CD4-positive, alpha-beta T cell treated with Interleukin-1 beta for 1 hour (primary cell): Measurements from ENCODE around the gene ETFB.
A peak's percentile ranks its signal among the peaks of the same experiment; 100 is the strongest.
"Not testable (repeated sequence)": the region's sequence is repeated elsewhere in the genome, so short reads cannot be mapped to it uniquely, and the experiment has no call there.

Experiments used
- DNase-seq, 2 donors: peaks; one replicate each; pipeline ENCODE4 v3.0.0-alpha.2; 2020 to 2022

The ETFB gene

DNA sequence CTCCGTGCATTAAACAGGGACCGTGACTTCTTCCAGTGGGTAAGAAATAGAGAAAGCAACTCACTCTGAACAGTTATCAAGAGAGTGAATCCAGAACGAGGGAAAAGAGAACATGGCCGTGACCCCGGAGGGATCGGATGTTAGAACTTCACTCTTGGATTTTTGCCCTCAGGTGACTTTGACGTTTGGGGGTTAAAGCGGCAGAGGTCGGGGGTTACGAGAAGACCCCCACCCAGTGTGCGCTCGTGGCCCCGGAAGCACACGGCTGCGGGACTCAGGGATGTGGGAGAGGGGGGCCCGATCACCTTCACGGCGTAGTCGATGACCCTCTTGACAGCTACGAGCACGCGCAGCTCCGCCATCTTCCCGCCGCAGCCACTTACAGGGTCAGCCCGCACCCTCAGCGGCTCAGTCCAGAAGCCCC lies at the start of gene ETFB:
TSS of gene ETFB (minus strand) at position 424 of the 424 bp plus-strand sequence. CDS start at position 362, 62 bp downstream.
- DNase-seq = no peak

DNA sequence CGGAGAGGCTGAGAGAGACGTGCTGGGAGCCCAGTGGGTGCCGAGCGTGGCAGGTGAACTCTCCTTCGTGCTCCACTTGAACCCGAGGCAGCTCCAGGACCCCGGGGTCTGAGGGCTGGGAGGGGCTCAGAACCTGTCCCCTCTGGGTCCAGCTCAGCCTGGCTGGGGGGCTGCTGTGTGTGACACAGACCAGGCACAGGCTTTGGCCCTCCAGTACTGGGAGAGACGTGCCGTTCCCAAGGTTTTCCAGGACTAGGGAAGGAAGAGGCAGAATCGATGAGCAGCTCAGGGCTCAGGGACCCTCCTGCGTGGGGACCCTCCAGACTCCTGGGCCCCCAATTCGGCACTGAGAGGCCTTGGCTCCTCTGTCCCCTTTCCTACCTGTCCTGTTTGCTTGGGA lies 49.0 kb upstream of the ETFB start:
- no peak for DNase-seq

DNA sequence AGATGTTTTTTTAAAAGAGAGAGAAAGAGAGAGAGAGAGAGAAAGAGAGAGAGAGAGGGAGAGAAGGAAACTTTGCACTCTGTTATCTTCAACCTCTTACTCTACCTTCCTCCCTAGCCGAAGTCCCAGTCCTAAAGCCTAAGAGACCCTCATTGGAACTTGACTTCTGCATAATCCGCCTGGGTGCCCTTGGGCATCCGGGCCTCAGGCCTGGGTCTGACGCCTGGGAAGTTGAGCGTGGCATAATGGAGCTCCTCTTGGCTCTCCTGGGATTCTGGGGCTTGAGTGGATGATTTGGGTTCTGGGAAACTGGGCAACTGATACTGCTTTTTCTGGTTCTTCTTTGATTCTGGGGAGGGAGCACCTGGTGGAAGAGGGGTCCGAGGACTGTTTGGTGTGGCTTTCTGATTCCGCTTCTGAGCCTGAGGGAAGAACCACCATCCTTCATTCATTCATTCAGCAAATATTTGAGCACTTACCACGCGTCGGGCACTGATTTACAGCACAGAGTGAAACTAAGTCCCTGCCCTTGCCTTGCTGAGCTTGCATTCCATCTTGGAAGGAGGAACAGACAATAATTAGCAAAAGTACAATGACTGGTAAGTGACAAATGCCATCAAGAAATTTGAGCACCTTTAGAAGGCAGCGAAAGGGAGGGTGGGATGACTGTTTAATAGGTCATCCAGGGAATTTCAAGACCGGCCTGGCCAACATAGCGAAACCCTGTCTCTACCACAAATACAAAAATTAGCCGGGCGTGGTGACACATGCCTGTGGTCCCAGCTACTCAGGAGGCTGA lies 45.0 kb upstream of the ETFB start:
- no peak for DNase-seq

DNA sequence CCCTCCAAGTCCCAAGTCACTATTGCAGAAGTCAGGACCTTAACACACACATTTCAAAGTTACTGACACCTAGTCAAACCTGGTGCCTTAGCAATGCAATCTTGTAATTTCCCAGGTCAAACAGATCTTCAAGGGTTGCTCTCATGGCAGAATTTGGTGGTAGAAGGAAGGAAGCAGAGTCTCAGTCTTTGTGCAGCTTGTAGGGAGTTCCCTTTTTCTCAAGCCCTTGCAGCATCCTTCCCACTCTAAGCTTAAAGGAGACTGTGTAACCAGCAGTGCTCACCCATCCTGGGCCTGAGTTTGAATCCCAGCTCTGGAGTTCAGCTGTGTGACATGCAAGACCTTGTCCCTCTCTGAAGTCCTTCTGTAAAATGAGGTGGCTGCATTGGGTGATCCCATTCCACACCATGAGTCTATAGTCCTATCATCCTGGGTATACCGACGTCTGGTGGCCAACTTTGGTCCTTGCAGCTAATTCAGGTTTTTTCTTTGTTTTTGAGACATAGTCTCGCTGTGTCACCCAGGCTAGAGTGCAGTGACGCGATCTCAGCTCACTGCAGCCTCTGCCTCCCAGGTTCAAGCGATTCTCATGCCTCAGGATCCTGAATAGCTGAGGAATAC lies 41.4 kb upstream of the ETFB start:
- DNase-seq = peak; percentile 45 to 46

DNA sequence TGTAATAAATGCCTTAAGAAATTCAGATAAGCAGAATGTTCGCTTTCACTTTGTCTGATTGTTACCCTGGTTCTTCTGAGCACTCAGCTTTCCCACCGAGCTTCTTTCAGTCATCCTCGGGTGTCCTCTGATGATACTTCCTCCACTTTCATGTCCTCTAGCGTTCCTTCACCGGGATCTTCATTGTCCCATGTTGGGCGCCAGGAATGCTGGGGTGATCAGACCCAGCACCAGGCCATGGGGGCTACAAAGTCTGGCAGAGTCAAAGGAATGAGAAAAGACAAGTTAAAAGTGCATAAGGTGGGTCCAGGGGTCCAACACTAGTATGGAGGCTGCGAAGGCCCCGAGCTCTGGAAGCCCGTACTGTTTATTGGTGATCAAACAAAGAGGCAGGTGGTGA lies 35.9 kb upstream of the ETFB start:
- no peak for DNase-seq

DNA sequence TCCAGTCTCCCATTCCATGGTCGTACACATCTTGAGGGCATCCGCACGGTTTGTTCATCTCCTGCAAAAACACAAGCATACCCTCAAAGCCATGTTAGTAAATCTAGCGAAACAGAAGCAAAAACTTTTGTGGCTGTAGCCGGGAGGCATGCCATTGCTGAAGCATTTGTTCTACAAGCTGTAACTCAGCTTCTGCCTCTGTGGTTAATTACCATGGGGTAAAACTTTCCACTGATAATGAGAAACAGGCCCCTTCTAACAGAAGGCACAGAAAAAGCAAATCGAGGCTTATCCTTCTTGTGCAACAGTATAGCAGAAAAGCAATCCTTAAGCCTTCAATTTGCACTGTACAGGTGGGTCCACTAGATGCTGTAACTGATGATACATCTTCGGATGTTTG lies 33.7 kb upstream of the ETFB start:
- DNase-seq = not testable (repeated sequence)

DNA sequence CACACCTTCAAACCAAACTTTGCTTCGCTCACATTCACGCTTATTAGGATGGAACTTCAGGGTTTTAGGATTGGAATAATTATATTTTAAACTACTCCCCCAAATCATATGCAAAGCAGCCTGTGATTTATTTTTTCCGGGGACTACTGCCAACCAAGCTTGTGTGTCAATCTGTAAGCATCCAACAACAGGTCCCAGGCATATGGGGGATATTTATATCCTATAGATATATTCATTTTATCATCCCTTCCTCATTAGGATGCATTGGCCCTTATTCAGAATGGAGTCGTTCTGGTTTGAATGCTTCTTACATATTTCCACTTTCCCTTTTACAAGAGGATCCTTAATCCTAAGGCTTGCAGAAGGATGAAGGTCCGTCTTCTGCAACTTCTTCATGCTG lies 33.0 kb upstream of the ETFB start:
- DNase-seq = no peak

DNA sequence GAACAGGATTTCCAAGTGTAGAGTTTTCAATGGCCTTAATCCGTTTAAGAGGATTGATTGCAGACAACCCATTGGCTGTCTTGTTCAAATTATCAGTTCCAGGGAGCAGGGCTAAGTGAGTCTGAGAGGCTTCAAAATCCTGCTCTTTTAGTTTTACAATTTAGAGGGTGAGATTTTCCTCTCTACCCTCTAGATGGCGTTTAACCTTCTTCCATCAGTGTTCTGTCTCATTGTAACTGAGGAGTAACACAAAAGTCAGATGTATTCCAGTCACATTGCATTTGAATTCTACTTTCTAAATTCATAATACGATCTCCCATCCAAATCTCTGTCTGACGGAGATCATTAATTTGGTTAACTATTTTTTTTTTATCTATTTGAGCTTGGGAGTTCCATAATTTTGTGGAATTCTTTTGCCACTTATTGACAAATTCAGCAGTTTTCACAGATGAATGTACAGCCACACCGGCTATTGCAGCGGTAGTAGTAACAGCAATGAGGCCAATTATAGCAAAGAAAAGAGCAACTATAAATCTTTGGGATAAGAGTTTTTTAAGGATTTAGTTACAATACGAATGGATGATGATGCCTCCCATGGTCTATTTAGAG lies 32.0 kb upstream of the ETFB start:
- peak in 1 of 2 donors; percentile 28 for DNase-seq

DNA sequence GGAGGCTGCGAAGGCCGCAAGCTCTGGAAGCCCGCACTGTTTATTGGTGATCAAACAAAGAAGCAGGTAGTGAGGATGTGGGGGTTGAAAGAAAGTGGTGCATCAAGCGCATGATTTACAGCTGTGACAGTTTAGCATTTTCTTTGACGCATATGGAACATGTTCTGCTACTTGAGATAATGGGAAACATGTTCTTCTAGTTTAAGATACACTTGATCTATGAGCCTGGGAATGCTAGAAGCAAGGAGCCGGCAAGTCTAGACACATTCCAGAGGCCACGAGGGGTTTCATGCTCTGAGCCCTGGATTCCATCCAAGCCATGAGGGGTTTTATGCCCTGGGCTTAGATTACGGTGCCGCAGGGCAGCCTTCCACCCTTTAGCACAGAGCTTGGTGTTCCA lies 31.3 kb upstream of the ETFB start:
- not testable (repeated sequence) for DNase-seq

DNA sequence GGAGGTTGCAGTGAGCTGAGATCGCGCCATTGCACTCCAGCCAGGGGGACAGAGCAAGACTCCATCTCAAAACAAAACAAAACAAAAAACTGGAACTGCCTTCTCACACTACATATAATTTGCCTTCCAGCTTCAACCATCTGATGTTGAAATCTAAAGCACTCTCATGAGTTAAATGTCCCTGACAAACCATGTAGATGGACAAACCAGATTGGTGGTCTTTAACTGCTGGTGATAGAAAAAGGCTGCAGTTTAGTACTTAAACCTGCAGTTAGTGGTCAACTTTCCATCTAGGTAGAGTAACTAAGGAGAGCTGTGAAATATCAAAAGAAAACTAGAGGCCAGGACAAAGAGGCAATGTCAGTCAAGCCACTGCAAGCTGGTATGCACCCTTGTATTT lies 30.0 kb upstream of the ETFB start:
- no peak for DNase-seq

DNA sequence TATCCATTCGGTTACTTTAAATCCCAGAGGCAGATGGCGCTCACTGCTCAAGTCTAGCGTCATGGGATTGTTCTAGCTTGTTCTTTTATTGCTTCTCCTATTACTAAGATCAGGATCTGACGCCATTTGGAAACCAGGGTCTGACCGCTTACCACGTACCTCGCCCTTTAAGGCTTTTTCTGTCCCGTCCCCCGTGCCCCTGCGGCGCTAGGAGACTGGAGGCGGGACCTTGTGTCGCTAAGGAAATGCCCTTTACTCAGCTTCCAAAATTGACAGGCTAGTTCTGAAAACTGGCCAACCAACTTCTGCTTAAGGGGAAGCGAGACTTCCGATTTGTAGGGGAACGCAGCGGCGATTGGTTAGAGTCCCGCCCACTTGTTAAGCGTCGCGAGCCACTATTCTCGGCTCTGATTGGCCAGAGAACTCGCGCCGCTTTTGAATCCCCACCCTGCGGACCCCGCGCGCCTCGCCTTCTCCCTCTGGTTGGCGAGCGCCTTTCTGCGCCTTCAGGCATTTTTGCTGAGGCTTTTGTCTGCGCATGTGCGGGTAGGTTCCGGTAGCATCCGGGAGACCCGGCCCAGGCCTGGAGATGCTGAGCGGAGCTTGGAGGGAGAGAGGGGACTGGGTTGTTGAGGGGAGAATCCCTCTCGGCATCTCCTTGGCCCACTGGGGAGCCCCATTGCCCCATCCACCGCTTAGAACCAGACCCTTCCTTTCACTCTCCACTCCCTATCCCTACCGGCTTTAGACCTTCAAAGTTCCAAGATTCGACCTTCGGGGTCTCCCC lies 28.1 kb upstream of the ETFB start:
- DNase-seq = peak; percentile 94 to 95

DNA sequence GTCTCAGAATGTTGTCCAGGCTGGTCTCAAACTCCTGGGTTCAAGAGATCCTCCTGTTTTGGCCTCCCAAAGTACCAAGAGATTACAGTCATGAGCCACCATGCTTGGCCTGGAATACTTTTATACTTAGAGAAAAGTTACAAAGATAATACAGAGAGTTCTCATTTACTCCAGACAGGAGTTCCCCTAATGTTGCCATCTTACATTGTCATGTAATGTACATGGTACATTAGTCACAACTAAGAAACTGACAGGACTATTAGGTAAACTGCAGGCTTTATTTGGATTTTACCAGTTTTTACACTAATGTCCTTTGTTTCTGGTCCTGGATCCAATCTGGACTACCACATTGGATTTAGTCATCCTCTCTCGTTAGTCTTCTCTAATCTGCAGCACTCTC lies 26.5 kb upstream of the ETFB start:
- DNase-seq = no peak

DNA sequence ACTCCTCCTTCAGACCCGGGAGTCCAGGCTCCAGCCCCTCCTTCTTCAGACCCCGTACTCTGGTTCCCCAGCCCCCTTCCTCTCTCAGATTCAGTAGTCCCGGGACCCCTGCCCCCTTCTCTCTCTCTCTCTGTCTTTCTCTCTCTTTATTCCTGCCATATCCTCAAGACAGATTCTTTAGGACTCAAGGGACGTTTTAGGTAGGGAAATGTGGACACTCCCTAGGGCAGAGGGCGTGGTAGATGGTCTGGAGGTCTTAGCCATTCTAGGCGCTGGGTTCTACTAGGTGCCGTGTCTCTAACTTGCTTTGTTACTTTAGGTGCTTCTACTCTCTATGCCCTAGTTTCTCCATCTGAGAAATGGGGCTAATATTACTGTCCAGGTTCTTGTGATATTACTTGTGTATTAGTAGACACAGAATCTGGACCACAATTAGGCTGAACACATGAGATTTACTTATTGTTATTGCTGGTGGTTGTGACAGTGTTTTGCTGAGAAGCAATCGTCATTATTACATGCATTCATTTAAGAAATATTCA lies 25.0 kb upstream of the ETFB start:
- no peak for DNase-seq

DNA sequence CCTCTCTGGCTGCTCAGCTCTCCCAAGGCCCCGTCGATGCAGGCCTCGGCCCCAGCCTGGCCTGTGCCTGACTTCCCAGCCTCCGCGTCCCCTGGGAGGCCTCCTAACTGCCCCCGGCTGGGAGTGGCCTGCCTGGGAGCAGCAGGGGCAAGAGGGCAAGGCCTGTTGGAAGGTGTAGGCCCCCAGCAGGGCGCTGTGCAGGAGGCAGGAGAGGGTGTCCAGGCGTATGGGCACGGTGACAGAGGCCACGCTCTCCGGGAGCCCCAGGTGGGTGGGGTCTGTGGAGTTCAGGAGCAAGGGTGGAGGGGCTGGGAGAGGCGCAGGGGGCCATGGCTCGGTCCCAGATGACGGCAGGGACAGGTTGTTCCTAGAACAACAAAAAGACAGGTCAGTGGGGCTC lies 23.0 kb upstream of the ETFB start:
- DNase-seq = no peak

DNA sequence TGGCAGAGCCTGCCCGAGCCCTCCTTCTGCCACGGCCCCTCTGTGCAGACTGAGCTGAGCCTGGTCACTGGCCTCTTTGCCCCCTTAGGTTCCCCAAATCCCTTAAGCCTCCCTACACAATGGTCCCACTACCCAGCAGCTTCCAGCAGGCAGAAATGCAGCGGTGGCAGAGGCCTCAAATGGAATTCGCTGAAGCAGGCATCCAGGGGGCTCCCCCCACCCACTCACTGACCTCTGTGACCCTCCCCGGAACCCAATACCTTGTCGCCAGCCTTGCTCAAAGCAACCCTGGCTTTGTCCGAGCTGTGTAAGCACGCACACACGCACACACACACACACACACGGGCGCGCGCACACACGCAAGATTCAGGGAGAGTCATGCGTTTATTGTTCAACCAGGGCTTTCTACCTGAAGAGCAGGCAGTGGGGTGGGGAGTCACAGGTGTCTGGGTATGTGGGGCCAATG lies 21.8 kb upstream of the ETFB start, which contains the start of gene LIM2:
TSS of gene LIM2 (minus strand) at position 51 of the 466 bp plus-strand sequence. CDS start 531 bp downstream, outside the sequence.
- no peak for DNase-seq

DNA sequence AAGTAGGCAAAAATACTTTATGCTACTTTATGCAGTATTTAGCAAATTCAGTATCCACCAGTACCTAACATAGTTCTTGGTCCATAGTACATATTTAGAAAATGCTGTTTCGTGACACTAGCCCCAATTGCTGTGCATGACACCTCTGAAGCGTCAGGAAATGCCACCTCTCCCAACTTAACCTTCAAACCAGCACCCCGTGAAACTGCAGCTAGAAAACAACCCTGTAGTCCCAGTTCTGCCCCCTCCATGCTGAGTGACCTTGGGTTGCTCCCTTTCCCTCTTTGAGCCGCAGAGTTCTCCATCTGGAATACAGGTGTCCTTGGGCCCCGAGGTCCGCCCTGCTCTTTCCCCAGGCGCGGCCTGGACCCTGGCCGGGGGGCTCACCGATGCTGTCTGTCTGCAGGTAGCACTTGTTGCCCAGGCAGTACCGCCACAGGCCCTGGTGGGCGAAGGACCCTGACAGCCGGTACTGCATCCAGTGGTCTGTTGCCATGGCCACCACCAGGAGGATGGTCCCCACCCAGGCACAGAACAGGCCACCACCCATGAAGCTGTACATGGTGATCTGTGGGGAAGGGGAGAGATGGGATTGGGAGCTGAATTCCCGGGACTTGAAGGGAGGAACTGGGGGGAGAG lies 20.8 kb upstream of the ETFB start:
- no peak for DNase-seq

DNA sequence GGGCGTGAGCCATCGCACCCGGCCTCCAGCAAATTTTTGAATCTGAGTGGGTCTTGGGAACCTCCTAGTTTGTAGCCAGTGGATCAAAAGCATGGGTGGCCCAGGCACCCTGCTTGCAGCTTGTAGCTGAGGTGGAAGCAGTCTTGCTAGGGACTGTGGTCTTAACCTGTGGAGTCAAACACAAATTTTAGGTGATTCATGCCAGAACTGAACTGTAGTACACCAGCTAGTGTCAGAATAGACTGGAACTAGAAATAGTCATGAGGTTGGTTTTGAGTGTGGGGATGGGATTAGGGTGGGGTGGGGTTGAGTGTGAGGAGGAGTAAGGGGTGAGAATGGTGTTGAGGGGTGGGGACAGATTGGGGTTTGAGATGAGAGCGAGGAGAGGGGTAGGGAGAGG lies 15.8 kb upstream of the ETFB start:
- DNase-seq = no peak

DNA sequence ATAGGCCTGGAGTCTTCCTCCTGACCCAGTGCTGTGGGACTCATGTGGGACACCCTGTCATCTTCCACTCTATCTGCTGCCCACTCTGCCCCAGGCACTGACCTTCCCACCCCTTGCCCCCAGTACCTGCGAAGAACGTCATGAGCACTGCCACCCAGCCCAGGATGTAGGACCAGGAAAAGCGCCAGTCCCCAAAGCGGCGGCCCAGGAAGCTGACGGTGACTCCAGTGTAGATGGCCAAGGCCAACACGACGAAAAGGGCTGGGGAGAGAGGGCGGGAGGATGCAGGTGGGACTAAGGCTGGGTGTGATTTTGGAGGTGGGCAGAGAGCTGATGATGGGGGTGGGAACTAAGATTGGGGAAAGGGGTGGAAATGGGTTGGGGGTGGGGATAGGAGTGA lies 14.2 kb upstream of the ETFB start:
- DNase-seq = no peak

DNA sequence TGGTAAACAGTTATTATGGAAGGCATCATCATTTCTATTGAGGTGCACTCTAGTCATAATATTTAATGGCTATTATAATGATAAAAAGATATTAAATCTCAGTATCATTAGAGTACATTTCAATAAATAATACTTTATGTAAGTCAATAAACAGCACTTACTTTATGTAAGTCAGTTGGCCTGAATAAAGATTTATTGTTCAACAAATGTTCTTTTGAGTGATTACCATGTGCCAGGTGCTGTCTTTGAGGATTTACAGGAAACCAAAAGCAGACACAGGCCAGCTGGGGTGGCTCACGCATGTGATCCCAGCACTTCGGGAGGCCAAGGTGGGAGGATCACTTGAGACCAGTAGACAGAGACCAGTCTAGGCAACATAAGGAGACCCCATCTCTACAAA lies 11.2 kb upstream of the ETFB start:
- no peak for DNase-seq

DNA sequence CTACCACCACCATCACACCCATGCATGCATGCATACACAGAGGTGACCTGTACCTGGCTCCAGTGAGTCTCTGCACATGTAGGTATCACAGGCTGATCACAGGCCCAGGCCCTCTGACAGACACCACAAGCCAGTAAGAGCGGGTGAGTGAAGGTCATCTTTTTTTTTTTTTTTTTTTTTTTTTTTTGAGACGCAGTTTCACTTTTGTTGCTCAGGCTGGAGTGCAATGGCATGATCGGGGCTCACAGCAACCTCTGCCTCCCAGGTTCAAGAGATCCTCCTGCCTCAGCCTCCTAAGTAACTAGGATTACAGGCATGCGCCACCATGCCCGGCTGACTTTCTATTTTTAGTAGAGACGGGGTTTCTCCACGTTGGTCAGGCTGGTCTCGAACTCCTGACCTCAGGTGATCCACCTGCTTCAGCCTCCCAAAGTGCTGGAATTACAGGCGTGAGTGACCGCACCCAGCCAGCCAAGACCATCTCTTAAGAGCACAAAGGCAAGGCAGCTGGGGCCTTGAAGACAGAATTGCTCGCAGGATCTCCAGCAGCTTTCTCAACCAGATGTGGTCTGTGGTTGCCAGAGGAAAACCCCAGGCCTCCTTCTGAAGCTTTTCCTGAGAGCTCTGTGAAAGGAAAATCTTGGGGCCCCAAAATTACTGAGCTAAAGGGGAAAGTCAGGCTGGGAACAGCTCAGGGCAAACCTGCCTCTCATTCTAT lies 9.5 kb upstream of the ETFB start:
- DNase-seq = peak; percentile 15 to 41
